MM.1S (cell line): ENCODE results near the gene LAMA4.

Experiments used
- CTCF ChIP-seq: fragments of 300-600 bp; sonication (generic); IDR thresholded peaks from 2 replicates; pipeline ENCODE4 v1.5.1; 2016; ENCODE audit warnings: antibody characterized with exemption, low read length, mixed read lengths
- EZH2 ChIP-seq: fragments of 300-600 bp; sonication (generic); optimal IDR thresholded peaks from 2 replicates; pipeline ENCODE3; 2017; ENCODE audit warnings: low read depth, mild to moderate bottlenecking, antibody characterized with exemption, low read length, mixed read lengths
- EZH2phosphoT487 ChIP-seq: fragments of 300-600 bp; sonication (generic); IDR thresholded peaks from 2 replicates; pipeline ENCODE4 v1.6.1; 2018; ENCODE audit warnings: antibody characterized with exemption, low read length

GRCh38 chr6:112183271-112183671, 71.1 kb downstream of the LAMA4 start:
- TF ChIP-seq CTCF (no peak), EZH2 (no peak), EZH2phosphoT487 (no peak)
